ENCODE data around the gene MYT1.

MYT1 gene

GRCh38 chr20:64140061-64140931 lies 24.0 kb upstream of the MYT1 start:
- no peak for DNase-seq

GRCh38 chr20:64140956-64141355 lies 23.3 kb upstream of the MYT1 start:
- no peak for DNase-seq

GRCh38 chr20:64142590-64142989 lies 21.7 kb upstream of the MYT1 start:
- no peak for DNase-seq

- DNase-seq, result no peak
Measured at GRCh38 chr20:64143018-64143801, 21.0 kb upstream of the MYT1 start.

- DNase-seq, result no peak
Measured at GRCh38 chr20:64144144-64144912, 19.9 kb upstream of the MYT1 start.

- DNase-seq, result no peak
Measured at GRCh38 chr20:64145458-64146300, 18.6 kb upstream of the MYT1 start.

- no peak for DNase-seq
Measured at GRCh38 chr20:64146301-64146935, 17.8 kb upstream of the MYT1 start.

- DNase-seq, result no peak
Measured at GRCh38 chr20:64146936-64147477, 17.2 kb upstream of the MYT1 start.

GRCh38 chr20:64148581-64148980 lies 15.7 kb upstream of the MYT1 start:
- no peak for DNase-seq

- DNase-seq, result no peak
Measured at GRCh38 chr20:64149141-64149540, 15.1 kb upstream of the MYT1 start.

GRCh38 chr20:64149809-64150560 lies 14.3 kb upstream of the MYT1 start:
- no peak for DNase-seq

- no peak for DNase-seq
Measured at GRCh38 chr20:64150756-64151632, 13.3 kb upstream of the MYT1 start.

GRCh38 chr20:64151633-64152530 lies 12.4 kb upstream of the MYT1 start:
- no peak for DNase-seq

- no peak for DNase-seq
Measured at GRCh38 chr20:64152906-64153305, 11.3 kb upstream of the MYT1 start.

GRCh38 chr20:64153410-64153809 lies 10.8 kb upstream of the MYT1 start:
- DNase-seq, result no peak

- DNase-seq, result no peak
Measured at GRCh38 chr20:64153861-64154589, 10.2 kb upstream of the MYT1 start.

GRCh38 chr20:64154590-64155257 lies 9.5 kb upstream of the MYT1 start:
- DNase-seq, result no peak
